Mammary epithelial cell (primary cell): ENCODE results near the gene RALGPS2.

Source experiments
- EZH2 ChIP-seq: IDR thresholded peaks from 2 replicates; pipeline ENCODE4 v1.6.1; 2012; ENCODE audit warnings: low read length, inconsistent platforms, borderline replicate concordance
- TF ChIP-seq, protein P1 (sequence below), 2 donors: IDR thresholded peaks in 1 of 2; conservative IDR thresholded peaks in 1 of 2; 2 replicates each; pipeline ENCODE4 v1.5.1; 2011 to 2012; ENCODE audit warnings: inconsistent platforms in 2 of 2, low read length in 2 of 2, mild to moderate bottlenecking in 2 of 2, control low read depth in 1 of 2, low read depth in 1 of 2; ENCODE audit not compliant: insufficient read depth in 1 of 2; ENCODE audit errors: extremely low read depth in 1 of 2

- TF ChIP-seq, protein P1, sequence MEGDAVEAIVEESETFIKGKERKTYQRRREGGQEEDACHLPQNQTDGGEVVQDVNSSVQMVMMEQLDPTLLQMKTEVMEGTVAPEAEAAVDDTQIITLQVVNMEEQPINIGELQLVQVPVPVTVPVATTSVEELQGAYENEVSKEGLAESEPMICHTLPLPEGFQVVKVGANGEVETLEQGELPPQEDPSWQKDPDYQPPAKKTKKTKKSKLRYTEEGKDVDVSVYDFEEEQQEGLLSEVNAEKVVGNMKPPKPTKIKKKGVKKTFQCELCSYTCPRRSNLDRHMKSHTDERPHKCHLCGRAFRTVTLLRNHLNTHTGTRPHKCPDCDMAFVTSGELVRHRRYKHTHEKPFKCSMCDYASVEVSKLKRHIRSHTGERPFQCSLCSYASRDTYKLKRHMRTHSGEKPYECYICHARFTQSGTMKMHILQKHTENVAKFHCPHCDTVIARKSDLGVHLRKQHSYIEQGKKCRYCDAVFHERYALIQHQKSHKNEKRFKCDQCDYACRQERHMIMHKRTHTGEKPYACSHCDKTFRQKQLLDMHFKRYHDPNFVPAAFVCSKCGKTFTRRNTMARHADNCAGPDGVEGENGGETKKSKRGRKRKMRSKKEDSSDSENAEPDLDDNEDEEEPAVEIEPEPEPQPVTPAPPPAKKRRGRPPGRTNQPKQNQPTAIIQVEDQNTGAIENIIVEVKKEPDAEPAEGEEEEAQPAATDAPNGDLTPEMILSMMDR (conservative IDR thresholded peaks at IDR 0.05 in 1 of 2, IDR thresholded peaks at IDR 0.05 in 1 of 2; ENCODE audit: extremely low read depth in 1 of 2, insufficient read depth in 1 of 2, low read depth in 1 of 2, low read length in 2 of 2), result no peak
- TF ChIP-seq EZH2, result no peak
Measured at GRCh38 chr1:178726087-178726517, 1.1 kb downstream of the RALGPS2 start.
